Transverse colon (tissue), 4 donors: Measurements from ENCODE around the gene MAST2.
"Not testable (repeated sequence)": the region's sequence is repeated elsewhere in the genome, so short reads cannot be mapped to it uniquely, and the experiment has no call there.

Experiments
- CTCF ChIP-seq, 5 experiments: fragments of 200-600 bp in 3 of 5; fragments of 450-650 bp in 2 of 5; sonication (generic) in 3 of 5; IDR thresholded peaks; 1 replicate in 2 of 5; 2 replicates in 3 of 5; pipeline ENCODE4 v1.5.1; 2016 to 2017; ENCODE audit warnings: antibody characterized with exemption in 5 of 5, inconsistent platforms in 3 of 5, mild to moderate bottlenecking in 2 of 5, moderate library complexity in 1 of 5
- EP300 ChIP-seq: sonication (generic); formaldehyde crosslinking; IDR thresholded peaks from one replicate; pipeline ENCODE4 v1.6.1; 2017; ENCODE audit warnings: antibody characterized with exemption, low read depth
- POLR2A ChIP-seq: fragments of 450-650 bp; IDR thresholded peaks from one replicate; pipeline ENCODE4 v1.6.1; 2016; ENCODE audit warnings: antibody characterized with exemption, mild to moderate bottlenecking, moderate library complexity
- POLR2AphosphoS5 ChIP-seq, 3 donors: sonication (generic); formaldehyde crosslinking; IDR thresholded peaks; one replicate each; pipeline ENCODE4 v1.6.1; 2016; ENCODE audit warnings: antibody characterized with exemption in 3 of 3

GRCh38 chr1:45838322-45838721 is 34.9 kb downstream of the MAST2 start:
- not testable (repeated sequence) for TF ChIP-seq CTCF (IDR thresholded peaks at IDR 0.05); EP300; POLR2A; POLR2AphosphoS5 (IDR thresholded peaks at IDR 0.05)
